Transverse colon (tissue), 4 donors: Measurements from ENCODE around the gene YIPF6. TPM values are rescaled to one million over a fixed set of nuclear protein-coding genes. Genes with fewer than 3 reads are reported as not detected.

ENCODE experiments used
- DNase-seq: peaks from one replicate; pipeline ENCODE4 v3.0.0-alpha.2; 2019
- H3K27ac ChIP-seq, 4 donors: fragments of 200-600 bp; sonication (generic); 2 replicates each; pipeline ENCODE4 v1.5.1; 2016 to 2018; ENCODE audit warnings: inconsistent platforms in 4 of 4
- H3K27me3 ChIP-seq: fragments of 200-600 bp; sonication (generic); 2 replicates; pipeline ENCODE4 v1.5.1; 2017; ENCODE audit warnings: inconsistent platforms
- H3K36me3 ChIP-seq, 4 donors: fragments of 200-600 bp; sonication (generic); 2 replicates each; pipeline ENCODE4 v1.5.1; 2017 to 2019; ENCODE audit warnings: inconsistent platforms in 4 of 4
- H3K4me1 ChIP-seq, 4 donors: fragments of 200-600 bp; sonication (generic); 2 replicates each; pipeline ENCODE4 v1.5.1; 2017 to 2020; ENCODE audit warnings: inconsistent platforms in 4 of 4
- H3K4me3 ChIP-seq, 4 donors: fragments of 200-600 bp; sonication (generic); 1 replicate in 1 of 4; 2 replicates in 3 of 4; pipeline versions ENCODE4 v1.5.1 to v1.6.1; 2017 to 2019; ENCODE audit warnings: inconsistent platforms in 4 of 4
- H3K9me3 ChIP-seq, 2 donors: fragments of 200-600 bp; sonication (generic); 2 replicates each; pipeline ENCODE4 v1.5.1; 2017 to 2019; ENCODE audit warnings: inconsistent platforms in 2 of 2
- CTCF ChIP-seq, 5 experiments: fragments of 200-600 bp in 3 of 5; fragments of 450-650 bp in 2 of 5; sonication (generic) in 3 of 5; IDR thresholded peaks; 1 replicate in 2 of 5; 2 replicates in 3 of 5; pipeline ENCODE4 v1.5.1; 2016 to 2017; ENCODE audit warnings: antibody characterized with exemption in 5 of 5, inconsistent platforms in 3 of 5, mild to moderate bottlenecking in 2 of 5, moderate library complexity in 1 of 5
- EP300 ChIP-seq: sonication (generic); formaldehyde crosslinking; IDR thresholded peaks from one replicate; pipeline ENCODE4 v1.6.1; 2017; ENCODE audit warnings: antibody characterized with exemption, low read depth
- POLR2A ChIP-seq: fragments of 450-650 bp; IDR thresholded peaks from one replicate; pipeline ENCODE4 v1.6.1; 2016; ENCODE audit warnings: antibody characterized with exemption, mild to moderate bottlenecking, moderate library complexity
- POLR2AphosphoS5 ChIP-seq, 3 donors: sonication (generic); formaldehyde crosslinking; IDR thresholded peaks; one replicate each; pipeline ENCODE4 v1.6.1; 2016; ENCODE audit warnings: antibody characterized with exemption in 3 of 3
- WGBS, 2 donors: methylation state at CpG; one replicate each; pipeline ENCODE4 v1.1.5; 2018; ENCODE audit warnings: low coverage in 1 of 2; 5-methylcytosine and 5-hydroxymethylcytosine counted together
- in situ Hi-C, 4 donors: fragments of 200-750 bp; cut with MboI; loops; one replicate each; pipeline versions ENCODE4 v1.15.0 to v1.15.1; 2017; ENCODE audit warnings: low sequenced_read_pairs in 3 of 4, low pct_ligation_motif_present in 1 of 4, low pct_unique_long_range_greater_than_20kb in 1 of 4
- intact Hi-C: fragments of 100-400 bp; cut with DNase I; formaldehyde crosslinking; loops from one replicate; pipeline ENCODE4 v1.15.1; 2023; ENCODE audit warnings: low total_unique reads
- total RNA-seq, 4 donors: library from RNA; depleted of rRNA; stranded (reverse); fragments of >200 nt; gene quantifications; one replicate each; pipeline ENCODE4 v1.1.0, GENCODE V29; 2016

Gene YIPF6
- total RNA-seq, 4 donors from 2014 or later, result 10.8 to 33.0 (median 21.0) TPM

GRCh38 chrX:68498044-68498507 is 775 bp upstream of the YIPF6 start:
- Histone ChIP-seq H3K36me3 (no peaks in the 10 kb centered on the region), H3K9me3 (no peaks in the 10 kb centered on the region), H3K27ac (peak overlapping the region; percentile 88 to 98 (median 92)), H3K27me3 (no peaks in the 10 kb centered on the region), H3K4me1 (peaks cover 0 to 17% (median 12%) of the 10 kb centered on the region in 4 donors), H3K4me3 (peak overlapping the region; percentile 60 to 80 (median 72))
- in situ Hi-C loops (no loop called here), intact Hi-C loops (no loop called here)
- TF ChIP-seq POLR2A (no peak), CTCF (IDR thresholded peaks at IDR 0.05) (no peak), EP300 (no peak), POLR2AphosphoS5 (IDR thresholded peaks at IDR 0.05) (no peak)
- WGBS, 2 donors, result 41% methylated on average over 4 of the region's 4 CpGs; no CpG with 5 or more reads in 1 of the 2 donors
- DNase-seq, result no peak

- no peaks in the 10 kb centered on the region for H3K36me3 ChIP-seq
- intact Hi-C loops, result no loop called here
Measured at GRCh38 chrX:68499543-68500504, 973 bp downstream of the YIPF6 start.

GRCh38 chrX:68503836-68504636 is 5.2 kb downstream of the YIPF6 start:
- intact Hi-C loops, result no loop called here
- peaks cover 0 to 14% (median 11%) of the 10 kb centered on the region in 4 donors for H3K4me1 ChIP-seq

More at GRCh38 chrX:68499543-68500504, 973 bp downstream of the YIPF6 start:
- no peak for TF ChIP-seq POLR2A
- H3K27ac ChIP-seq, result peak overlapping the region; percentile 88 to 98 (median 92)
- H3K27me3 ChIP-seq, result no peaks in the 10 kb centered on the region
- no peak for DNase-seq
- in situ Hi-C loops, result loop anchor here in 3 of 4 donors (25.0 kb wide), 2 partner anchors 212 to 787 kb away; no protein-coding TSS in a partner anchor
- peaks cover 0 to 17% (median 12%) of the 10 kb centered on the region in 4 donors for H3K4me1 ChIP-seq
- WGBS, 2 donors, result 40 to 75% methylated on average over 1 to 17 of the region's 17 CpGs
- peak overlapping the region; percentile 60 to 80 (median 72) for H3K4me3 ChIP-seq
- H3K9me3 ChIP-seq, result no peaks in the 10 kb centered on the region

GRCh38 chrX:68506649-68507048 is 7.8 kb downstream of the YIPF6 start:
- Histone ChIP-seq H3K4me3 (no peak overlapping the region), H3K36me3 (no peaks in the 10 kb centered on the region), H3K9me3 (no peaks in the 10 kb centered on the region), H3K27me3 (no peaks in the 10 kb centered on the region), H3K4me1 (no peaks in the 10 kb centered on the region), H3K27ac (no peak overlapping the region)
- intact Hi-C loops (no loop called here), in situ Hi-C loops (loop anchor here in 3 of 4 donors (25.0 kb wide), 2 partner anchors 206 to 781 kb away; no protein-coding TSS in a partner anchor)
- WGBS, 2 donors, result 77 to 80% methylated on average over 1 to 2 of the region's 2 CpGs
- TF ChIP-seq CTCF (IDR thresholded peaks at IDR 0.05) (no peak), EP300 (no peak), POLR2A (no peak), POLR2AphosphoS5 (IDR thresholded peaks at IDR 0.05) (no peak)
- no peak for DNase-seq

More at GRCh38 chrX:68503836-68504636, 5.2 kb downstream of the YIPF6 start:
- no peak for TF ChIP-seq POLR2A
- TF ChIP-seq POLR2AphosphoS5 (IDR thresholded peaks at IDR 0.05), result no peak
- TF ChIP-seq CTCF (IDR thresholded peaks at IDR 0.05), result no peak
- no peak for TF ChIP-seq EP300
- Histone ChIP-seq H3K27me3 (no peaks in the 10 kb centered on the region), H3K9me3 (no peaks in the 10 kb centered on the region), H3K27ac (no peak overlapping the region), H3K4me3 (no peak overlapping the region), H3K36me3 (no peaks in the 10 kb centered on the region)
- no peak for DNase-seq
- 66% methylated on average over 11 of the region's 11 CpGs; no CpG with 5 or more reads in 1 of the 2 donors for WGBS, 2 donors
- in situ Hi-C loops, result loop anchor here in 3 of 4 donors (25.0 kb wide), 2 partner anchors 208 to 783 kb away; no protein-coding TSS in a partner anchor
